Epithelial cell of proximal tubule (primary cell): ENCODE data around the gene PGAP1. TPM values are rescaled to one million over a fixed set of nuclear protein-coding genes. Genes with fewer than 3 reads are reported as not detected.

Source experiments
- DNase-seq: peaks from one replicate; pipeline ENCODE4 v3.0.0-alpha.2; 2011; ENCODE audit warnings: low read depth
- H3K4me3 ChIP-seq: 2 replicates; pipeline ENCODE4 v1.5.1; 2011; ENCODE audit warnings: low read depth, mild to moderate bottlenecking, low read length
- total RNA-seq: library from RNA; depleted of rRNA; stranded (reverse); fragments of >200 nt; gene quantifications from 2 replicates; pipeline ENCODE4 v1.2.3, GENCODE V29; 2015
- TF ChIP-seq, protein P1 (sequence below): conservative IDR thresholded peaks from 2 replicates; pipeline ENCODE4 v1.5.1; 2012; ENCODE audit warnings: low read depth, mild to moderate bottlenecking, low read length

PGAP1 gene
- total RNA-seq, 1 donor from 2014 or later, result 1.2 TPM

- TF ChIP-seq, protein P1, sequence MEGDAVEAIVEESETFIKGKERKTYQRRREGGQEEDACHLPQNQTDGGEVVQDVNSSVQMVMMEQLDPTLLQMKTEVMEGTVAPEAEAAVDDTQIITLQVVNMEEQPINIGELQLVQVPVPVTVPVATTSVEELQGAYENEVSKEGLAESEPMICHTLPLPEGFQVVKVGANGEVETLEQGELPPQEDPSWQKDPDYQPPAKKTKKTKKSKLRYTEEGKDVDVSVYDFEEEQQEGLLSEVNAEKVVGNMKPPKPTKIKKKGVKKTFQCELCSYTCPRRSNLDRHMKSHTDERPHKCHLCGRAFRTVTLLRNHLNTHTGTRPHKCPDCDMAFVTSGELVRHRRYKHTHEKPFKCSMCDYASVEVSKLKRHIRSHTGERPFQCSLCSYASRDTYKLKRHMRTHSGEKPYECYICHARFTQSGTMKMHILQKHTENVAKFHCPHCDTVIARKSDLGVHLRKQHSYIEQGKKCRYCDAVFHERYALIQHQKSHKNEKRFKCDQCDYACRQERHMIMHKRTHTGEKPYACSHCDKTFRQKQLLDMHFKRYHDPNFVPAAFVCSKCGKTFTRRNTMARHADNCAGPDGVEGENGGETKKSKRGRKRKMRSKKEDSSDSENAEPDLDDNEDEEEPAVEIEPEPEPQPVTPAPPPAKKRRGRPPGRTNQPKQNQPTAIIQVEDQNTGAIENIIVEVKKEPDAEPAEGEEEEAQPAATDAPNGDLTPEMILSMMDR, result no peak
- DNase-seq, result no peak
- no peak overlapping the region for H3K4me3 ChIP-seq
These were observed 8.2 kb upstream of the PGAP1 start for GRCh38 chr2:196934672-196935071.

DNA sequence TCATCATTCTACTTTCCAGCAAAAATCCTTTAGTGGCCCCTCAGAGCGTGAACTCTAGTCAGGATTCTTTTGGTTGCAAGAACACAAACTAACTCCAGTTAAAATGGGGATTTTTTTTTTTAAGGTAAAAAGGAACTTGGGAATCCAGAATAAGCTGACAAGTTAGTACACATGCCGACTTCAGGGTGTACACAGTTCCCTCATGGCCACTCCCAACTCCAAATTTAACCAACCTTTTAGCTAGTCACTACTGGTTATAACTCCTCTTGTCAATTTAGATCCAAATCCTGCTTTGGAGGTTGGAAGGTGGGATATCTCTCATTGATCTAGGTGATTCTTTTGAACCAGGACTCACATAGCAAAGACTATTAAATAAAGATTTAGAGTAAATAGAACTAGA, 5.0 kb upstream of the PGAP1 start:
- no peak overlapping the region for H3K4me3 ChIP-seq
- no peak for DNase-seq
- TF ChIP-seq, protein P1, result no peak

GRCh38 chr2:196927376-196928225, 1.1 kb upstream of the PGAP1 start:
- peak overlapping the region; percentile 92 for H3K4me3 ChIP-seq
- TF ChIP-seq, protein P1, result no peak
- peak; percentile 64 for DNase-seq

GRCh38 chr2:196925768-196926561, 542 bp downstream of the PGAP1 start:
- TF ChIP-seq, protein P1, result no peak
- H3K4me3 ChIP-seq, result peak overlapping the region; percentile 92
- DNase-seq, result no peak

DNA sequence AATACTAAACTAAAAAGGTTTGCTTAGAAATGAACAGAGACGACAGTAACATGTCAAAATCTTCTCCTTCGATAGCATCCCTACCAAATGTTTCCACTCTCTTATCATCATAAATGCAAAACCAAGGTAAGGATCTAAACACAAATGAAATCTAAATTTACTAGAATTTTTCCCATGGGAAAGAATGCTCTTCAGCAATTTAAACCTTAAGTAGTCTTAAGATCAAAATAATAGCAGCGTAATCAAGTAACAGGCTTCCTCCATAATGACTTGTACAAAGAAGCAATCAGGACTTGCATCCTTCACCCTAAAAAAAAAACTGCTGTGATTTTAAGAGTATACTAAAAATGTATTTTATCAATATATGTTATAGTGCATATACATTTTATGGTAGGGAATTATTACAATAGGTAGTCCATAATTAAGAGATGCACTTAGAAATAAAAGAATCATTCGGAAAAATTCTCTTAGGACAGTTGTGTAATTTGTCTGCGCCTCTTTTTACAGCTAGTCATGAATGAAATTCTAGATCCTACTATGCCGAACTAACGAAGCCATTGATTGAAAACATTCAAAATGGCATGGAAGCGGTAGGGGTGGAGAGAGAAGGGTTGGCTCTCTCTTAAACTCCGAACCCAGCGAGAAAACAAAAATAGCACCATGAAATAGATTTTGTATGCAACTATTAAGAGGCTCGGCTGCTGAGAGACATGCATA, 1.3 kb downstream of the PGAP1 start:
- no peak for DNase-seq
- peak overlapping the region; percentile 92 for H3K4me3 ChIP-seq
- TF ChIP-seq, protein P1, result no peak

DNA sequence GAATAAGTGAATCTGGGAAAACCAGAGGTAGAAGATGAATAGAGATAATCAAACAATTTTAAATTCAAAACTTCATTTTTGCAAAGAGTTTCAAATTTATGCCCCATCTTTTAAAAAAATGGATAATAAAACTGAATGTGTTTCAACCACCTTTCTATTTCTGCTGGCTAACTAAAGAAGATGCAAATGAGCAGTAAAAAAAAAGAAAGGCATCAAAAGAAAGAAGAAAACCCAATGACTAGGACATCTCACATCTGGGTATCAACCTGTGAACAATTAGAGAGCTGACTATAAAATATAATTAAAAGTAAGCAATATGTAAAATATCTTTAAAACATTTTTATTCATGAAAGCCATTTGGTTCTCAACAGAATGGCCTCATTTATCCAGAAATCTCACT, 2.5 kb downstream of the PGAP1 start:
- no peak for DNase-seq
- TF ChIP-seq, protein P1, result no peak
- no peak overlapping the region for H3K4me3 ChIP-seq
